Measurements from ENCODE around the gene RTL5.

GRCh38 chrX:72107841-72108595 is 23.7 kb downstream of the RTL5 start:
- TF ChIP-seq CTCF (optimal IDR thresholded peaks at IDR 0.05 in 1 of 3, IDR thresholded peaks at IDR 0.05 in 1 of 3, conservative IDR thresholded peaks at IDR 0.05 in 1 of 3; ENCODE audit: extremely low read depth in 1 of 3, insufficient read depth in 2 of 3, low read length in 3 of 3) (no peak), EZH2 (IDR thresholded peaks at IDR 0.05; ENCODE audit: low read length) (no peak)
